H1 (cell line): ENCODE results near the gene ANKMY2. TPM values are rescaled to one million over a fixed set of nuclear protein-coding genes. Genes with fewer than 3 reads are reported as not detected.

ENCODE experiments used
- CTCF ChIA-PET: fragments of 300-600 bp; sonication (Branson Sonifier 250); formaldehyde crosslinking; loops from one replicate; lab custom pipeline; 2021; ENCODE audit not compliant: partially characterized antibody; lab: Charles Lee
- POLR2A ChIA-PET: fragments of 300-600 bp; sonication (Branson Sonifier 250); formaldehyde crosslinking; loops from one replicate; lab custom pipeline; 2021; ENCODE audit warnings: inconsistent platforms; ENCODE audit not compliant: partially characterized antibody; lab: Charles Lee
- DNase-seq, 2 experiments: peaks; one replicate each; pipeline versions ENCODE4 v3.0.0 to v3.0.0-alpha.2; 2010 to 2022; ENCODE audit warnings: low spot score in 2 of 2, low read depth in 1 of 2, mixed read lengths in 1 of 2
- FAIRE-seq: peaks from 2 replicates; lab custom pipeline; 2011; peaks lifted over from hg19 to GRCh38; lab: Jason Lieb, UNC
- H2AFZ ChIP-seq: 2 replicates; pipeline ENCODE4 v1.8.1; 2012; ENCODE audit warnings: low read length, inconsistent platforms
- H2AK5ac ChIP-seq: 2 replicates; pipeline ENCODE4 v1.6.1; 2013; ENCODE audit warnings: low read depth, low read length
- H2BK120ac ChIP-seq: replicated peaks from 2 replicates; pipeline ENCODE3; 2013; ENCODE audit warnings: low read depth, low read length, inconsistent platforms
- H2BK12ac ChIP-seq: 2 replicates; pipeline ENCODE4 v1.6.1; 2013; ENCODE audit warnings: low read depth, low read length
- H2BK15ac ChIP-seq: 2 replicates; pipeline ENCODE4 v1.6.1; 2013; ENCODE audit warnings: low read length
- H2BK20ac ChIP-seq: 2 replicates; pipeline ENCODE4 v1.6.1; 2013; ENCODE audit warnings: low read length
- H2BK5ac ChIP-seq: 2 replicates; pipeline ENCODE4 v1.6.1; 2013; ENCODE audit warnings: low read depth, low read length
- H3K14ac ChIP-seq: 2 replicates; pipeline ENCODE4 v1.6.1; 2013; ENCODE audit warnings: inconsistent platforms; ENCODE audit not compliant: insufficient read length
- H3K18ac ChIP-seq: 2 replicates; pipeline ENCODE4 v1.6.1; 2013; ENCODE audit warnings: low read length; ENCODE audit errors: extremely low read depth
- H3K23ac ChIP-seq: 2 replicates; pipeline ENCODE4 v1.6.1; 2013; ENCODE audit warnings: inconsistent platforms; ENCODE audit not compliant: insufficient read length
- H3K23me2 ChIP-seq: 2 replicates; pipeline ENCODE4 v1.6.1; 2013; ENCODE audit warnings: low read depth, low read length
- H3K27ac ChIP-seq: 2 replicates; pipeline ENCODE4 v1.6.1; 2011; ENCODE audit warnings: low read depth, low read length, inconsistent platforms
- H3K27me3 ChIP-seq, 4 experiments: replicated peaks in 1 of 4; 1 replicate in 1 of 4; 2 replicates in 3 of 4; pipeline versions ENCODE4 v1.6.1 to v1.8.1; 2011 to 2013; ENCODE audit warnings: low read length in 3 of 4, mild to moderate bottlenecking in 3 of 4, inconsistent platforms in 2 of 4, mixed read lengths in 2 of 4, moderate library complexity in 1 of 4; ENCODE audit not compliant: control insufficient read depth in 3 of 4, insufficient read depth in 3 of 4; ENCODE audit errors: extremely low read depth in 1 of 4
- H3K36me3 ChIP-seq, 4 experiments: 2 replicates each; pipeline versions ENCODE4 v1.6.1 to v1.8.1; 2011 to 2013; ENCODE audit warnings: mild to moderate bottlenecking in 4 of 4, low read length in 3 of 4, moderate library complexity in 2 of 4, control low read depth in 1 of 4, inconsistent platforms in 1 of 4; ENCODE audit not compliant: insufficient read depth in 4 of 4, control insufficient read depth in 2 of 4
- H3K4ac ChIP-seq: replicated peaks from 2 replicates; pipeline ENCODE3; 2013; ENCODE audit warnings: low read length, low read depth, mixed read lengths, inconsistent platforms; ENCODE audit not compliant: insufficient read length
- H3K4me1 ChIP-seq, 4 experiments: replicated peaks in 1 of 4; 1 replicate in 1 of 4; 2 replicates in 3 of 4; pipeline versions ENCODE4 v1.6.1 to v1.8.1; 2011 to 2013; ENCODE audit warnings: low read length in 3 of 4, inconsistent platforms in 2 of 4, mixed read lengths in 1 of 4; ENCODE audit not compliant: insufficient read depth in 4 of 4, control insufficient read depth in 3 of 4
- H3K4me2 ChIP-seq, 2 experiments: 2 replicates each; pipeline versions ENCODE4 v1.6.1 to v1.8.1; 2011 to 2013; ENCODE audit warnings: low read depth in 2 of 2, low read length in 2 of 2, control low read depth in 1 of 2, inconsistent platforms in 1 of 2, mild to moderate bottlenecking in 1 of 2; ENCODE audit not compliant: insufficient read depth in 1 of 2
- H3K4me3 ChIP-seq, 4 experiments: fragments of 200-600, 300-600 bp in 1 of 4; sonication (generic), shearing (Covaris generic), sonication (Bioruptor Twin) in 1 of 4; 2 replicates each; pipeline versions ENCODE4 v1.5.1 to v1.8.1; 2011 to 2016; ENCODE audit warnings: low read length in 4 of 4, low read depth in 3 of 4, control low read depth in 2 of 4, inconsistent platforms in 2 of 4, mild to moderate bottlenecking in 2 of 4, mixed read lengths in 1 of 4, moderate library complexity in 1 of 4; ENCODE audit not compliant: insufficient read depth in 2 of 4; ENCODE audit errors: extremely low read depth in 1 of 4
- H3K56ac ChIP-seq: replicated peaks from 2 replicates; pipeline ENCODE3; 2013; ENCODE audit warnings: low read depth, mild to moderate bottlenecking, mixed read lengths, low read length, inconsistent platforms; ENCODE audit not compliant: insufficient read length
- H3K79me1 ChIP-seq: 2 replicates; pipeline ENCODE4 v1.6.1; 2013; ENCODE audit warnings: low read depth, low read length, control low read depth
- H3K79me2 ChIP-seq, 2 experiments: 2 replicates each; pipeline versions ENCODE4 v1.6.1 to v1.8.1; 2012 to 2013; ENCODE audit warnings: low read length in 2 of 2, mild to moderate bottlenecking in 2 of 2, inconsistent platforms in 1 of 2; ENCODE audit not compliant: insufficient read depth in 2 of 2, control insufficient read depth in 1 of 2
- H3K9ac ChIP-seq, 4 experiments: replicated peaks in 1 of 4; 1 replicate in 1 of 4; 2 replicates in 3 of 4; pipeline versions ENCODE4 v1.6.1 to v1.8.1; 2011 to 2013; ENCODE audit warnings: low read depth in 3 of 4, low read length in 3 of 4, control low read depth in 2 of 4, mild to moderate bottlenecking in 2 of 4, moderate library complexity in 2 of 4, inconsistent platforms in 1 of 4; ENCODE audit errors: extremely low read depth in 1 of 4
- H3K9me3 ChIP-seq, 2 experiments: 2 replicates each; pipeline versions ENCODE4 v1.6.1 to v1.8.1; 2012 to 2013; ENCODE audit warnings: mild to moderate bottlenecking in 2 of 2, moderate library complexity in 2 of 2, control low read depth in 1 of 2, inconsistent platforms in 1 of 2, low read depth in 1 of 2, low read length in 1 of 2, mixed read lengths in 1 of 2; ENCODE audit not compliant: insufficient read depth in 2 of 2
- H4K20me1 ChIP-seq, 2 experiments: replicated peaks in 1 of 2; 2 replicates each; pipeline versions ENCODE3 to v1.8.1; 2011 to 2013; ENCODE audit warnings: inconsistent platforms in 2 of 2, low read length in 2 of 2, mild to moderate bottlenecking in 1 of 2; ENCODE audit not compliant: insufficient read depth in 2 of 2, control insufficient read depth in 1 of 2
- H4K5ac ChIP-seq: 2 replicates; pipeline ENCODE4 v1.6.1; 2013; ENCODE audit warnings: low read length, low read depth, mixed read lengths, inconsistent platforms; ENCODE audit not compliant: insufficient read length
- H4K8ac ChIP-seq: 2 replicates; pipeline ENCODE4 v1.8.0; 2013; ENCODE audit warnings: mild to moderate bottlenecking, moderate library complexity, low read length, inconsistent platforms; ENCODE audit not compliant: insufficient read depth; ENCODE audit errors: extremely low read depth
- H4K91ac ChIP-seq: replicated peaks from 2 replicates; pipeline ENCODE3; 2013; ENCODE audit warnings: low read length, mixed read lengths, inconsistent platforms; ENCODE audit not compliant: insufficient read length
- KDM5A ChIP-seq: fragments of 200-600 bp; IDR thresholded peaks from 2 replicates; pipeline ENCODE4 v1.7.1; 2012; ENCODE audit warnings: mild to moderate bottlenecking, low read length, inconsistent platforms, mixed read lengths
- MAFK ChIP-seq: IDR thresholded peaks from 2 replicates; pipeline ENCODE4 v1.6.1; 2012; ENCODE audit warnings: low read depth, mild to moderate bottlenecking, improper control_type of control experiment, low read length
- RAD21 ChIP-seq, 2 experiments: IDR thresholded peaks in 1 of 2; conservative IDR thresholded peaks in 1 of 2; 2 replicates each; pipeline ENCODE4 v1.6.1; 2011; ENCODE audit warnings: low read depth in 2 of 2, low read length in 2 of 2, improper control_type of control experiment in 1 of 2, inconsistent platforms in 1 of 2, mild to moderate bottlenecking in 1 of 2, moderate library complexity in 1 of 2
- SRF ChIP-seq: IDR thresholded peaks from 2 replicates; pipeline ENCODE4 v1.6.1; 2011; ENCODE audit warnings: mild to moderate bottlenecking, low read depth, low read length, moderate library complexity
- YY1 ChIP-seq: IDR thresholded peaks from 2 replicates; pipeline ENCODE4 v1.6.1; 2011; ENCODE audit warnings: low read depth, mild to moderate bottlenecking, low read length
- WGBS, 2 experiments: shearing (Covaris generic) in 1 of 2; methylation state at CpG; one replicate each; pipeline versions ENCODE4 v1.1.6 to v1.1.7; 2013 to 2015; ENCODE audit warnings: low lambda C conversion rate in 2 of 2, mixed read lengths in 2 of 2, inconsistent platforms in 1 of 2, low coverage in 1 of 2, missing lambda C conversion rate in 1 of 2; ENCODE audit not compliant: insufficient replicate concordance in 2 of 2, insufficient coverage in 1 of 2, insufficient read length in 1 of 2; ENCODE audit errors: extremely low coverage in 1 of 2, missing lambda C conversion rate in 1 of 2; 5-methylcytosine and 5-hydroxymethylcytosine counted together
- polyA plus RNA-seq, 7 experiments: library from polyadenylated mRNA; depleted of rRNA in 3 of 7; stranded (reverse) in 5 of 7; unstranded in 2 of 7; fragments of >200 nt in 5 of 7; fragments of 200-250 nt in 2 of 7; gene quantifications; 1 replicate in 5 of 7; 2 replicates in 1 of 7; 4 replicates in 1 of 7; pipeline versions ENCODE4 v1.2.1 to v1.2.3, GENCODE V29; 2011 to 2013; ENCODE audit warnings: missing spikeins in 2 of 7, mixed read lengths in 2 of 7
- total RNA-seq: library from RNA; stranded (reverse); fragmentation: NEBNext Ultra II Directional; extraction: Animal tissue kit (Norgen Biotek cat#: 25700); gene quantifications from 2 replicates; pipeline ENCODE4 v1.2.1, GENCODE V29; 2021

The ANKMY2 gene
- total and polyA plus RNA-seq, 2 of the 8 experiments (the other 6 are each of a cell fraction or from before 2014, with no cell fraction given) = 5.2 to 9.3 TPM

DNA sequence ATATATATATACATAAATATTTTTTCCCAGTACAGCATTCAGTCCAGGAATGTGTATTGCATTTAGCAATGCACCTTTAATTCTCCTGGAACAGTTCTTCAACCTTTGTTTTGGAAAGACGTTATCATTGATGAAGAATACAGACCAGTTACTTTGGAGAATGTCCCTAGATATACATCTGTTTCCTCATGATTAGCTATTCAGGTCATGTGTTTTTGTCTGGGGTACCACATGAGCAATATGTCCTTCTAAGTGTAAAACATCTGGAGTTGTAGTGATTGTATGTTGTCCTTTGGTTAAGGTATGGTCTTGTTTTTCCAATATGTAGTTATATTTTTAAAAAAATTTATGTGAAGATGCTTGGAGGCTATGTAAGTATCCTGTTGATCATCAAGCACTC is 10.6 kb upstream of the ANKMY2 start:
- peaks cover 8 to 95% of the 10 kb centered on the region in 2 experiments for H3K79me2 ChIP-seq
- H3K23me2 ChIP-seq = no peaks in the 10 kb centered on the region; the same call in 1 of the 2 replicates
- no peak for FAIRE-seq

More for the DNA sequence above, 10.6 kb upstream of the ANKMY2 start:
- Histone ChIP-seq H4K5ac (no peak overlapping the region), H2BK20ac (no peak overlapping the region), H2AK5ac (no peak overlapping the region), H2BK12ac (no peak overlapping the region), H3K27ac (no peak overlapping the region), H3K9ac (no peak overlapping the region), H3K9me3 (no peaks in the 10 kb centered on the region), H2BK120ac (no peak overlapping the region), H3K4me3 (no peak overlapping the region), H3K56ac (no peak overlapping the region), H4K8ac (no peak overlapping the region), H3K4me1 (peaks cover 0 to 3% (median 2%) of the 10 kb centered on the region in 4 experiments; a peak in 2 of 7 replicates), H3K79me1 (peaks cover 5% of the 10 kb centered on the region; the same call in 1 of the 2 replicates), H4K20me1 (peaks cover 2 to 8% of the 10 kb centered on the region in 2 experiments), H3K27me3 (no peaks in the 10 kb centered on the region), H3K18ac (no peak overlapping the region), H2AFZ (no peak overlapping the region), H2BK15ac (no peak overlapping the region), H3K36me3 (no peaks in the 10 kb centered on the region), H4K91ac (no peak overlapping the region), H3K4ac (no peak overlapping the region), H3K23ac (no peak overlapping the region), H2BK5ac (no peak overlapping the region), H3K4me2 (no peak overlapping the region), H3K14ac (no peak overlapping the region)
- CTCF ChIA-PET = interaction anchor here (0.7 kb wide), 1 partner anchor 115 kb away, joined by 3 read pairs; no protein-coding TSS in a partner anchor
- no peak for TF ChIP-seq RAD21 (IDR thresholded peaks at IDR 0.05 in 1 of 2, conservative IDR thresholded peaks at IDR 0.05 in 1 of 2; ENCODE audit: low read depth in 2 of 2, low read length in 2 of 2)
- TF ChIP-seq YY1 = no peak
- no peak for TF ChIP-seq SRF
- no peak for TF ChIP-seq MAFK
- no peak for TF ChIP-seq KDM5A
- no peak for DNase-seq
- POLR2A ChIA-PET = interaction anchor here (6.5 kb wide), 1 partner anchor 9 kb away, joined by 52 read pairs; the partner anchor contains the start of genes ANKMY2 and BZW2
- 87% methylated on average over 1 of the region's 1 CpG; no CpG with 5 or more reads in 1 of the 2 experiments for WGBS, 2 experiments
